GM23248 (cell line): Measurements from ENCODE around the gene RAD51B. TPM values are rescaled to one million over a fixed set of nuclear protein-coding genes. Genes with fewer than 3 reads are reported as not detected.

Experiments
- DNase-seq: peaks from one replicate; pipeline ENCODE4 v3.0.0-alpha.2; 2015
- H2AFZ ChIP-seq: fragments of 200-600 bp; sonication (generic); 2 replicates; pipeline ENCODE4 v1.6.1; 2016; ENCODE audit warnings: antibody characterized with exemption
- H3F3A ChIP-seq: fragments of 200-600 bp; sonication (generic); 2 replicates; pipeline ENCODE4 v1.6.1; 2016; ENCODE audit warnings: mild to moderate bottlenecking, antibody characterized with exemption, mixed run types; ENCODE audit not compliant: insufficient read depth
- H3K27ac ChIP-seq: fragments of 200-600 bp; sonication (generic); 2 replicates; pipeline ENCODE4 v1.5.1; 2016; ENCODE audit warnings: mild to moderate bottlenecking
- H3K27me3 ChIP-seq: fragments of 200-600 bp; sonication (generic); replicated peaks from 2 replicates; pipeline ENCODE4 v1.6.1; 2016; ENCODE audit warnings: mild to moderate bottlenecking; ENCODE audit not compliant: insufficient read depth
- H3K36me3 ChIP-seq: fragments of 200-600 bp; sonication (generic); 2 replicates; pipeline ENCODE4 v1.6.1; 2016; ENCODE audit warnings: low read depth, mild to moderate bottlenecking
- H3K4me1 ChIP-seq: fragments of 200-600 bp; sonication (generic); 2 replicates; pipeline ENCODE4 v1.6.1; 2016; ENCODE audit warnings: mild to moderate bottlenecking; ENCODE audit not compliant: insufficient read depth
- H3K4me2 ChIP-seq: fragments of 200-600 bp; sonication (generic); one replicate; pipeline ENCODE4 v1.6.1; 2016; ENCODE audit warnings: mild to moderate bottlenecking; ENCODE audit not compliant: unreplicated experiment
- H3K4me3 ChIP-seq: fragments of 200-600 bp; sonication (generic); 2 replicates; pipeline ENCODE4 v1.5.1; 2016; ENCODE audit warnings: mild to moderate bottlenecking
- H3K79me2 ChIP-seq: fragments of 200-600 bp; sonication (generic); 2 replicates; pipeline ENCODE4 v1.6.1; 2016; ENCODE audit warnings: mild to moderate bottlenecking; ENCODE audit not compliant: insufficient read depth
- H3K9ac ChIP-seq: fragments of 200-600 bp; sonication (generic); 2 replicates; pipeline ENCODE4 v1.6.1; 2016; ENCODE audit warnings: mild to moderate bottlenecking
- H3K9me2 ChIP-seq: fragments of 200-600 bp; sonication (generic); 2 replicates; pipeline ENCODE4 v1.6.1; 2016; ENCODE audit warnings: mixed run types, mild to moderate bottlenecking, moderate library complexity; ENCODE audit not compliant: insufficient read depth
- H3K9me3 ChIP-seq: fragments of 200-600 bp; sonication (generic); one replicate; pipeline ENCODE4 v1.6.1; 2017; ENCODE audit warnings: low read depth
- H4K20me1 ChIP-seq: fragments of 200-600 bp; sonication (generic); 2 replicates; pipeline ENCODE4 v1.6.0; 2016; ENCODE audit not compliant: insufficient read depth
- EZH2 ChIP-seq: fragments of 200-600 bp; sonication (generic); IDR thresholded peaks from 2 replicates; pipeline ENCODE4 v1.6.1; 2018; ENCODE audit warnings: antibody characterized with exemption, mild to moderate bottlenecking; ENCODE audit not compliant: insufficient read depth, poor library complexity, severe bottlenecking
- EZH2phosphoT487 ChIP-seq: fragments of 200-600 bp; sonication (generic); IDR thresholded peaks from 2 replicates; pipeline ENCODE4 v1.6.1; 2018; ENCODE audit warnings: antibody characterized with exemption, moderate library complexity, mild to moderate bottlenecking, low read depth; ENCODE audit not compliant: insufficient read depth
- WGBS, 2 experiments: methylation state at CpG; one replicate each; pipeline ENCODE4 v1.1.6; 2015 to 2017; ENCODE audit warnings: low lambda C conversion rate in 2 of 2, low coverage in 1 of 2; ENCODE audit errors: missing lambda C conversion rate in 2 of 2; 5-methylcytosine and 5-hydroxymethylcytosine counted together
- in situ Hi-C: fragments of 300-500 bp; cut with MboI; formaldehyde crosslinking; loops from 2 replicates; pipeline ENCODE4 v1.15.0; 2020
- polyA plus RNA-seq: library from polyadenylated mRNA; unstranded; fragments of >200 nt; fragmentation: Nextera tagmentation; extraction: Ambion mirVana; gene quantifications from 2 replicates; pipeline ENCODE4 v1.2.1, GENCODE V29; 2016
- total RNA-seq: library from RNA; depleted of rRNA; stranded (reverse); fragments of >200 nt; shearing (Covaris generic); gene quantifications from 2 replicates; pipeline ENCODE4 v1.2.3, GENCODE V29; 2014

The RAD51B gene
- total and polyA plus RNA-seq, 2 experiments from 2014 or later, result 4.0 to 8.8 TPM

GRCh38 chr14:68392393-68393141, 573.0 kb downstream of the RAD51B start:
- Histone ChIP-seq H3K9ac (no peak overlapping the region), H3K27me3 (no peaks in the 10 kb centered on the region), H3K36me3 (no peaks in the 10 kb centered on the region), H2AFZ (no peak overlapping the region), H3K9me3 (no peaks in the 10 kb centered on the region), H3K79me2 (no peaks in the 10 kb centered on the region), H3F3A (peaks cover 42% of the 10 kb centered on the region), H4K20me1 (no peaks in the 10 kb centered on the region), H3K27ac (no peak overlapping the region; the same call in 1 of the 2 replicates), H3K4me1 (peaks cover 57% of the 10 kb centered on the region), H3K4me2 (no peak overlapping the region), H3K4me3 (no peak overlapping the region), H3K9me2 (no peaks in the 10 kb centered on the region)
- 55 to 58% methylated on average over 7 of the region's 7 CpGs for WGBS, 2 experiments
- in situ Hi-C loops, result no loop called here
- DNase-seq, result no peak
- TF ChIP-seq EZH2phosphoT487 (no peak), EZH2 (no peak)

DNA sequence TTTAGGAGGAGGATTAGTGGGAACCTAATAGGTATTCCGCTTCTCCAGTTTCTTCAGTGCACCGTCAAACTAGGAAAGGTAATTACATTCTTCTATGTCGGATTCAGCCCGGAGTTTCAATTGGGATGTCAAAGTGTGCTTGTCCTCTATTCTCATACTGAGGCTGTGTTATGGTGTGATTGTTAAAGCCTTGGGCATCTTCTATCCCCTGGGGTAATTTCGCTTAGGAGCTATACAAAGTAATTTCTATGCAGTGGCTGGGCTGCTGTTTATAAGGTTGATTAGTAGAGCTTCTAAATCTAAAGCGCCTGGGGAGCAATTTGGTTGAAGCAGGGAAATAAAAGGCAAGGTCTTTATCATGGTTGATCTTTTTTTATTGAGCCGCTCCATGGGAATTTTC, 573.7 kb downstream of the RAD51B start:
- Histone ChIP-seq H2AFZ (no peak overlapping the region), H3K36me3 (no peaks in the 10 kb centered on the region), H3K27me3 (no peaks in the 10 kb centered on the region), H3K79me2 (no peaks in the 10 kb centered on the region), H3K9ac (no peak overlapping the region), H4K20me1 (no peaks in the 10 kb centered on the region), H3K4me3 (no peak overlapping the region), H3K4me1 (peaks cover 64% of the 10 kb centered on the region), H3K9me3 (no peaks in the 10 kb centered on the region), H3K27ac (no peak overlapping the region), H3K9me2 (no peaks in the 10 kb centered on the region), H3K4me2 (no peak overlapping the region), H3F3A (peaks cover 47% of the 10 kb centered on the region)
- no peak for DNase-seq
- WGBS, 2 experiments, result 71 to 86% methylated on average over 7 of the region's 7 CpGs
- TF ChIP-seq EZH2 (no peak), EZH2phosphoT487 (no peak)
- in situ Hi-C loops, result no loop called here

- peak; percentile 49 for DNase-seq
- in situ Hi-C loops, result no loop called here
- Histone ChIP-seq H3K4me2 (no peak overlapping the region), H3K27me3 (no peaks in the 10 kb centered on the region), H3K9ac (no peak overlapping the region), H3K9me3 (no peaks in the 10 kb centered on the region), H3K9me2 (no peaks in the 10 kb centered on the region), H3F3A (peaks cover 53% of the 10 kb centered on the region), H3K4me1 (peaks cover 68% of the 10 kb centered on the region), H3K36me3 (no peaks in the 10 kb centered on the region), H4K20me1 (no peaks in the 10 kb centered on the region), H2AFZ (no peak overlapping the region), H3K79me2 (no peaks in the 10 kb centered on the region), H3K27ac (no peak overlapping the region), H3K4me3 (no peak overlapping the region)
- WGBS, 2 experiments, result 71 to 75% methylated on average over 6 of the region's 6 CpGs
- no peak for TF ChIP-seq EZH2
- TF ChIP-seq EZH2phosphoT487, result no peak
Measured at GRCh38 chr14:68394118-68394763, 574.7 kb downstream of the RAD51B start.

GRCh38 chr14:68394764-68395143, 575.2 kb downstream of the RAD51B start:
- DNase-seq, result no peak
- in situ Hi-C loops, result no loop called here
- peak overlapping the region; percentile 21; the same call in 1 of the 2 replicates for H3K27ac ChIP-seq
- no peaks in the 10 kb centered on the region for H3K36me3 ChIP-seq
- H3K9me2 ChIP-seq, result no peaks in the 10 kb centered on the region
- peaks cover 68% of the 10 kb centered on the region for H3K4me1 ChIP-seq
- H3K9ac ChIP-seq, result no peak overlapping the region
- TF ChIP-seq EZH2, result no peak
- no peak for TF ChIP-seq EZH2phosphoT487
- no peaks in the 10 kb centered on the region for H3K79me2 ChIP-seq
- peak overlapping the region; percentile 37 for H3K4me2 ChIP-seq
- H3F3A ChIP-seq, result peaks cover 53% of the 10 kb centered on the region
- 97 to 98% methylated on average over 10 to 11 of the region's 11 CpGs for WGBS, 2 experiments
- no peaks in the 10 kb centered on the region for H3K9me3 ChIP-seq
- H2AFZ ChIP-seq, result no peak overlapping the region
- no peaks in the 10 kb centered on the region for H3K27me3 ChIP-seq
- no peak overlapping the region for H3K4me3 ChIP-seq
- no peaks in the 10 kb centered on the region for H4K20me1 ChIP-seq
